ENCODE results near the gene GPX5.

DNA sequence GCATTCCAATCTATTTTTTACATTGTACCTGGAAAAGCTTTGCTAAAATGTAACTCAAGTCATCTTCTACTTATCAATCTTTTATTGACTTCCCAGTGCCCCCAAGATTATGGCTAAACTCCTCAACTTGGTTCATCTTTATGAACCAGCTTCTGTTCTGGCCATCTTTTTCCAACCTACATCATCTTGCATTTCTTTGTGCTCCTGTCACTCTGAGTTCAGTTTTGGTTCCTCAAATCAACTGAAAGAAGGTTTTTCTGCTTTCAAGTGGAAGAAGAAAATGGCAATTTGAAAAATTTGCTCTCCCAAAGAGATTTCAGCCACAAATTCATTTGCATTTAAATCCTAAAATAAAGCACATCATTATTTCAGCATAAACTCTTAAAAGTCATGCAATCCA, 41.8 kb downstream of the GPX5 start:
- TF ChIP-seq POLR2A (IDR thresholded peaks at IDR 0.05; ENCODE audit: low read depth, low read length), result no peak
- TF ChIP-seq POLR2AphosphoS5 (IDR thresholded peaks at IDR 0.05; ENCODE audit: low read depth, low read length), result no peak
- no peak for TF ChIP-seq TAF1 (IDR thresholded peaks at IDR 0.05; ENCODE audit: low read depth, low read length)
- no peak for TF ChIP-seq PAX5 (IDR thresholded peaks at IDR 0.05; ENCODE audit: insufficient read depth, low read length, severe bottlenecking)
- TF ChIP-seq POU2F2 (IDR thresholded peaks at IDR 0.05; ENCODE audit: low read depth, low read length), result no peak
